ENCODE data around the gene CALML6. TPM values are rescaled to one million over a fixed set of nuclear protein-coding genes. Genes with fewer than 3 reads are reported as not detected.

Gene CALML6
- total RNA-seq, 2 experiments from 2014 or later, result 0.47 to 0.76 TPM

DNA sequence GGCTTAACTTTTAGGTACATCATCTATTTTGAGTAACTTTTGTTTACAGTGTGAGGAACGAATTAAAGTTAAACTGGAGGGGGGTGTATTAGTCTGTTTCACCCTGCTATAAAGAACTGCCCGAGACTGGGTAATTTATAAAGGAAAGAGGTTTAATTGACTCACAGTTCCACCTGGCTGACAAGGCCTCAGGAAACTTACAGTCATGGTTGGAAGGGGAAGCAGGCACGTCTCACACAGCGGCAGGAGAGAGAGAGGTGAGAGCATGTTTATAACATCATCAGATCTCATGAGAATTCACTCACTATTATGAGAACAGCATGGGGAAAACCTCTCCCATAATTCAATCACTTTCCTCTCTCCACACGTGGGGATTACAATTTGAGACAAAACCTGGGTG is 35.9 kb downstream of the CALML6 start:
- TF ChIP-seq, protein P1, sequence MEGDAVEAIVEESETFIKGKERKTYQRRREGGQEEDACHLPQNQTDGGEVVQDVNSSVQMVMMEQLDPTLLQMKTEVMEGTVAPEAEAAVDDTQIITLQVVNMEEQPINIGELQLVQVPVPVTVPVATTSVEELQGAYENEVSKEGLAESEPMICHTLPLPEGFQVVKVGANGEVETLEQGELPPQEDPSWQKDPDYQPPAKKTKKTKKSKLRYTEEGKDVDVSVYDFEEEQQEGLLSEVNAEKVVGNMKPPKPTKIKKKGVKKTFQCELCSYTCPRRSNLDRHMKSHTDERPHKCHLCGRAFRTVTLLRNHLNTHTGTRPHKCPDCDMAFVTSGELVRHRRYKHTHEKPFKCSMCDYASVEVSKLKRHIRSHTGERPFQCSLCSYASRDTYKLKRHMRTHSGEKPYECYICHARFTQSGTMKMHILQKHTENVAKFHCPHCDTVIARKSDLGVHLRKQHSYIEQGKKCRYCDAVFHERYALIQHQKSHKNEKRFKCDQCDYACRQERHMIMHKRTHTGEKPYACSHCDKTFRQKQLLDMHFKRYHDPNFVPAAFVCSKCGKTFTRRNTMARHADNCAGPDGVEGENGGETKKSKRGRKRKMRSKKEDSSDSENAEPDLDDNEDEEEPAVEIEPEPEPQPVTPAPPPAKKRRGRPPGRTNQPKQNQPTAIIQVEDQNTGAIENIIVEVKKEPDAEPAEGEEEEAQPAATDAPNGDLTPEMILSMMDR (IDR thresholded peaks at IDR 0.05), result no peak
- Mint-ChIP-seq H3K27me3 (peaks cover 4% of the 10 kb centered on the region), H3K4me1 (ENCODE audit: low read depth) (no peaks in the 10 kb centered on the region), H3K4me3 (no peak overlapping the region), H3K9me3 (peaks cover 13% of the 10 kb centered on the region), H3K27ac (no peak overlapping the region), H3K36me3 (ENCODE audit: low read depth) (no peaks in the 10 kb centered on the region)
- ATAC-seq (no peak), DNase-seq (no peak)
- intact Hi-C loops (cut with micrococcal nuclease), result no loop called here
- ChIA-PET POLR2A (no interaction called here), CTCF (no interaction called here)

DNA sequence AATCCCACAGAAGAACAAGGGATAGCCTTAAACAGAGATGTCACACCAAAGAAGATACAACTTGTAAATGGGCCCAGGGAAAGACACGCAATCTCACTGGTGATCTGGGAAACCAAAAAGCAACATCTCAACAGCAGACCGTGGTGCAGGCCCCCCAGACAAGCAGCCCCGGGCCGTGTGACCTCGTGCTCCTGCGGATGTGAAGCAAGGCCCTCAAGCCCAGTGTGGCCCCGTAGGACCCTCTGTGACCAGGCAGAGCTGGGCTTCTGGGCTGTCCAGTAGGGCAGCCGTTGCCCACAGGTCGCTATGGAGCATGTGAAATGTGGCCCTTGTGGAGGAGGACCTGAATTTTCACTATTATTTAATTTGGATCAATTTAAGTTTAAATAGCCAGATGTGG is 39.0 kb downstream of the CALML6 start:
- H3K9me3 Mint-ChIP-seq, result peaks cover 13% of the 10 kb centered on the region
- peaks cover 11% of the 10 kb centered on the region for H3K27me3 Mint-ChIP-seq
- ATAC-seq (no peak), DNase-seq (no peak)
- TF ChIP-seq, protein P1 (IDR thresholded peaks at IDR 0.05), result no peak
- H3K27ac Mint-ChIP-seq, result no peak overlapping the region
- ChIA-PET CTCF (interaction anchor here (11.3 kb wide), 1 partner anchor 91 kb away, joined by 100 read pairs; no protein-coding TSS in a partner anchor), POLR2A (no interaction called here)
- intact Hi-C loops (cut with micrococcal nuclease), result no loop called here
- no peaks in the 10 kb centered on the region for H3K36me3 Mint-ChIP-seq (ENCODE audit: low read depth)
- H3K4me1 Mint-ChIP-seq (ENCODE audit: low read depth), result no peaks in the 10 kb centered on the region
- no peak overlapping the region for H3K4me3 Mint-ChIP-seq

DNA sequence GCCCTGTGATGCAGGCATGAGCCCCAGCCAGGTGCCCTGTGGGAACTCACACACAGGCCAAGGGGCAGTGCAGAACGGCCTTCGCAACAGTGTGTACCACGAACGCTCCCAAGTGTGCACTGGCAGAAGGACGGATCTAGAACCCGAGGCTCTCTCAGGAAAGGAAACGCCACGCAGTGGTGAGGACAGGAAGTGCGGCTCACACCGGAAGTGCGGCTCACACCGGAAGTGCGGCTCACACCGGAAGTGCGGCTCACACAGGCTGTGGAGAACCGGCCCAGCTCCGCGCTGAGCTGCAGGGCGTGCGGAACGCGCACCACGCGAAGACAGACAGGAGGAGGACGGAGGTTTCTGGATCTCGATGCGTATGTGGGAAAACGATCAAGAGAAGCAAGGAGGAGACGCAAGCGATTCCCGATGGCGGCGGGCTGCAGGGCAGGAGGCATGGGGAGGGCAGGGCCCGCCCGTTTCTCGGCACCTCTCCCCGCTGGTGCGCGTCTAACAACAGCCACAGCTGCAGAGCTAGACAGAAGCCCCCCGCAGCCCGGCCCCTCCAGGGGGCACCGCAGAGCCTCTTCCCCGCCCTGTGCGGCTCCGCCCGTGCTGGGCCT is 39.9 kb downstream of the CALML6 start:
- ATAC-seq, result no peak
- intact Hi-C loops (cut with micrococcal nuclease), result no loop called here
- Mint-ChIP-seq H3K36me3 (ENCODE audit: low read depth) (no peaks in the 10 kb centered on the region), H3K27me3 (peaks cover 13% of the 10 kb centered on the region), H3K27ac (peak overlapping the region; percentile 75), H3K9me3 (peaks cover 13% of the 10 kb centered on the region), H3K4me3 (no peak overlapping the region), H3K4me1 (ENCODE audit: low read depth) (peaks cover 5% of the 10 kb centered on the region)
- CTCF ChIA-PET, result interaction anchor here (0.9 to 11.3 kb wide), 2 partner anchors 10 to 90 kb away, joined by 3 to 100 read pairs; no protein-coding TSS in a partner anchor
- TF ChIP-seq, protein P1 (IDR thresholded peaks at IDR 0.05), result no peak
- peak; percentile 20 for DNase-seq
- POLR2A ChIA-PET, result no interaction called here

DNA sequence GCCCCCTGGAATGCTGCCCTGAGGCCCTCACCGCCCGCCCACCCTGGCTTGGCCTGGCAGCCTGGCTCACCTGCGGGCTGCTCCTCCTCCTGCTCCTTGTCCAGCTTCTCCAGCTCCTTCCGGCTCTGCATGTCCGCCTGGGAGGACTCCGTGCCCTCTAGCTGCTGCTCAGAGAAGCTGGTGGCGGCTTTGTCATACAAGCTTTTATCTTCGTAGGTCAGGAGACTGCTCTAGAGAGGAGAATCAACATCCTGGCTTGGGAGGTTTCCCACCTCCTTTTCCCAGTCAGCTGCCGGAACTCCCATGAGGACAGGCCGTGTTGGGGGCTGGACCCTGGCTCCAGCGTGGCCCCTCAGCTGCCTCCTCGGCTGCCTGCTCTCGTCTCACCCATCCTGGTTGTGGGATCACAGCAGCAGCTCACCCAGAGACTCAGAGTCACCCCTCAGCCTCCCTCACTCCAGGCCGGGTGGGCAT is 40.6 kb downstream of the CALML6 start:
- Mint-ChIP-seq H3K36me3 (ENCODE audit: low read depth) (no peaks in the 10 kb centered on the region), H3K27me3 (peaks cover 16% of the 10 kb centered on the region), H3K9me3 (peaks cover 12% of the 10 kb centered on the region), H3K4me1 (ENCODE audit: low read depth) (peaks cover 9% of the 10 kb centered on the region), H3K4me3 (no peak overlapping the region), H3K27ac (no peak overlapping the region)
- intact Hi-C loops (cut with micrococcal nuclease), result no loop called here
- ATAC-seq, result no peak
- DNase-seq, result no peak
- TF ChIP-seq, protein P1 (IDR thresholded peaks at IDR 0.05), result no peak
- ChIA-PET CTCF (interaction anchor here (11.3 kb wide), 1 partner anchor 90 kb away, joined by 100 read pairs; no protein-coding TSS in a partner anchor), POLR2A (no interaction called here)

DNA sequence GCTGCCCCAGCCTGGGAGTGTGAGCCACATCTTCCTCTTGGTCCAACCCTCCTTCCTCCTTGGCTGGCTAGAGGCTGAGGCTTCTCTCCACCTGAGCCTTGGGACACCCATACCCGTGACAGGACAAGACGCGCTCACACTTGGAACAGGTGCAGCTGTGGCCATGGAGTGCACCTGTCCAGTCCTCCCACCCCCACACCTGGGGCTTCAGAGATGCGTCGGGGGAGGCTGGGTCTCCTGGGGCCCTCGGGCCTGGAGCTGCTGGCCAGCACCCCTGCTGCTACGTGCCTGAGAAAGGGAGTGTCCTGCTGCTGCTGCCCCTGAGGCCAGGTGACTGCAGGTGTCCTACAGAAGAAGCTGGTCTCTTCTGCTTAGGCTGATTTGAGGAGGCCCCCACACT is 41.0 kb downstream of the CALML6 start:
- POLR2A ChIA-PET, result no interaction called here
- H3K9me3 Mint-ChIP-seq, result peaks cover 8% of the 10 kb centered on the region
- no peak overlapping the region for H3K4me3 Mint-ChIP-seq
- CTCF ChIA-PET, result interaction anchor here (11.3 kb wide), 1 partner anchor 89 kb away, joined by 100 read pairs; no protein-coding TSS in a partner anchor
- no peak overlapping the region for H3K27ac Mint-ChIP-seq
- H3K4me1 Mint-ChIP-seq (ENCODE audit: low read depth), result peaks cover 13% of the 10 kb centered on the region
- peaks cover 20% of the 10 kb centered on the region for H3K27me3 Mint-ChIP-seq
- DNase-seq (no peak), ATAC-seq (no peak)
- H3K36me3 Mint-ChIP-seq (ENCODE audit: low read depth), result no peaks in the 10 kb centered on the region
- intact Hi-C loops (cut with micrococcal nuclease), result no loop called here
- TF ChIP-seq, protein P1 (IDR thresholded peaks at IDR 0.05), result no peak
